Measurements from ENCODE around the gene FHIP2A.
"Not testable (repeated sequence)": the region's sequence is repeated elsewhere in the genome, so short reads cannot be mapped to it uniquely, and the experiment has no call there.

Gene FHIP2A, protein sequence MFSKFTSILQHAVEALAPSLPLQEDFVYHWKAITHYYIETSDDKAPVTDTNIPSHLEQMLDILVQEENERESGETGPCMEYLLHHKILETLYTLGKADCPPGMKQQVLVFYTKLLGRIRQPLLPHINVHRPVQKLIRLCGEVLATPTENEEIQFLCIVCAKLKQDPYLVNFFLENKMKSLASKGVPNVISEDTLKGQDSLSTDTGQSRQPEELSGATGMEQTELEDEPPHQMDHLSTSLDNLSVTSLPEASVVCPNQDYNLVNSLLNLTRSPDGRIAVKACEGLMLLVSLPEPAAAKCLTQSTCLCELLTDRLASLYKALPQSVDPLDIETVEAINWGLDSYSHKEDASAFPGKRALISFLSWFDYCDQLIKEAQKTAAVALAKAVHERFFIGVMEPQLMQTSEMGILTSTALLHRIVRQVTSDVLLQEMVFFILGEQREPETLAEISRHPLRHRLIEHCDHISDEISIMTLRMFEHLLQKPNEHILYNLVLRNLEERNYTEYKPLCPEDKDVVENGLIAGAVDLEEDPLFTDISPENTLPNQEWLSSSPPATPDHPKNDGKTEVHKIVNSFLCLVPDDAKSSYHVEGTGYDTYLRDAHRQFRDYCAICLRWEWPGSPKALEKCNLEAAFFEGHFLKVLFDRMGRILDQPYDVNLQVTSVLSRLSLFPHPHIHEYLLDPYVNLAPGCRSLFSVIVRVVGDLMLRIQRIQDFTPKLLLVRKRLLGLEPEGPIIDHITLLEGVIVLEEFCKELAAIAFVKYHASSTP

GRCh38 chr10:114821293-114821914 is at the start of gene FHIP2A:
Gene FHIP2A, plus strand, starts transcription at chr10:114821780. Its CDS starts 299 bp downstream, at chr10:114822079.
- peak; percentile 74 to 85 for DNase-seq

GRCh38 chr10:114772496-114773196 is 48.9 kb upstream of the FHIP2A start:
- no peak for DNase-seq

DNA sequence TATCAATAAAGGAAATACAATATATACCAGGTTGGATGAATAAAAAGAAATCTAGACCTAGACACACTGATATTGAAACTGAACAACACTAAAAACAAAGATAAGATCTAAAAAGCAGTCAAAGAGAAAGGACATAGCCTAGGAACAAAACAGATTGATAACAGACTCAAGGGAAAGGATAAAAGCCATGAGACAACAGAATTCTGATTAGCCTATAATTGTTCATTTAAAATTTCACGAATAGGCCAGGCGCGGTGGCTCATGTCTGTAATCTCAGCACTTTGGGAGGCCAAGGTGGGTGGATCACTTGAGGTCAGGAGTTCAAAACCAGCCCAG is 48.4 kb upstream of the FHIP2A start:
- DNase-seq = no peak

DNA sequence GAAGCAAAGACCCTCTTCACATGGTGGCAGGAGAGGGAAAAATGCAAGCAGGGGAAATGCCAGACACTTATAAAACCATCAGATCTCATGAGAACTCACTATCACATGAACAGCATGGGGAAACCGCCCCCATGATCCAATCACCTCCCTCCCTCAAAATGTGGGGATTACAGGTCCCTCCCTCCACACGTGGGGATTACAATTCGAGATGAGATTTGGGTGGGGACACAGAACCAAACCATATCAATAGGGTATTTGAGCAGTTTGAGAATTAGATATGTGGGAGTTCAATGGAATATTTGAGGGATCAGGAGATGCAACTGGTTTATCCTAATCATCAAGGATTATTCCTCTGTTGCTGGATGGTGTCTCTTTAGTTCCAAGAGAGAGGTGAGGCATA is 46.5 kb upstream of the FHIP2A start:
- not testable (repeated sequence) for DNase-seq

GRCh38 chr10:114777415-114777814 is 44.2 kb upstream of the FHIP2A start:
- no peak for DNase-seq

- DNase-seq = no peak
Measured at GRCh38 chr10:114779803-114780576, 41.6 kb upstream of the FHIP2A start.

GRCh38 chr10:114780577-114781184 is 40.9 kb upstream of the FHIP2A start:
- no peak for DNase-seq

DNA sequence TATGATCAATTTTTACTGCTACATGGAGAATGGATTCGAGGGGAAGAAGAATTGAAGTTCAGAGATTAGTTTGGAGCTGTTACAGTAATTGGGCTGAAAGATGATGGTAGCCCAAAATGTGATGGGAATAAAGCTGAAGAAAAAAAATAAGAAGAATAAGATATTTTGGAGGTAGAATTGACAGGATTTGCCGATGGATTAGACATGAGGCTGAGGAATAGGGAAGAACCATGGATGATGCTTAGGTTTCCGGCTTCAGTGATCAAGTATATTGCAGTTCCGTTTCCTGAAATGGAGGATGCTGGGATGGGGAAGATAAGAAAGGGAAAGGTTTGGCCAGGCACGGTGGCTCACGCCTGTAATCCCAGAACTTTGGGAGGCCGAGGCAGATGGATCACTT is 38.9 kb upstream of the FHIP2A start:
- DNase-seq = no peak

GRCh38 chr10:114783686-114784085 is 37.9 kb upstream of the FHIP2A start:
- DNase-seq = no peak

DNA sequence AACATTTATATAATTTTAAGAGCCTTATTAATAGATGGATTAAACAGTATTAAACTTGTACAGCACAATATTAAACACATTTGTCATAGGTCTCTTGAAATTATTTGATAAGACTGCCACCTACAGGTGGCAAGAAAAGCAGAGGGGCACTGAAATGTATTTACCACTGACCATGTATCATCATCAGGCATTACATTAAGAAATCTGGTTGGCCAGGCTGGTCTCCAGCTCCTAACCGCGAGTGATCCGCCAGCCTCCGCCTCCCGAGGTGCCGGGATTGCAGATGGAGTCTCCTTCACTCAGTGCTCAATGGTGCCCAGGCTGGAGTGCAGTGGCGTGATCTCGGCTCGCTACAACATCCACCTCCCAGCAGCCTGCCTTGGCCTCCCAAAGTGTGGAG is 35.1 kb upstream of the FHIP2A start:
- not testable (repeated sequence) for DNase-seq

DNA sequence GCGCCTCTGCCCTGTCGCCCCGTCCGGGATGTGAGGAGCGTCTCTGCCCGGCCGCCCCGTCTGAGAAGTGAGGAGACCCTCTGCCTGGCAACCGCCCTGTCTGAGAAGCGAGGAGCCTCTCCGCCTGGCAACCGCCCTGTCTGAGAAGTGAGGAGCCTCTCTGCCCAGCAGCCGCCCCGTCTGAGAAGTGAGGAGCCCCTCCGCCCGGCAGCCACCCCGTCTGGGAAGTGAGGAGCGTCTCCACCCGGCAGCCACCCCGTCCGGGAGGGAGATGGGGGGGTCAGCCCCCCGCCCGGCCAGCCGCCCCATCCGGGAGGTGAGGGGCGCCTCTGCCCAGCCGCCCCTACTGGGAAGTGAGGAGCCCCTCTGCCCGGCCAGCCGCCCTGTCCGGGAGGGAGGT is 34.4 kb upstream of the FHIP2A start:
- DNase-seq = not testable (repeated sequence)

DNA sequence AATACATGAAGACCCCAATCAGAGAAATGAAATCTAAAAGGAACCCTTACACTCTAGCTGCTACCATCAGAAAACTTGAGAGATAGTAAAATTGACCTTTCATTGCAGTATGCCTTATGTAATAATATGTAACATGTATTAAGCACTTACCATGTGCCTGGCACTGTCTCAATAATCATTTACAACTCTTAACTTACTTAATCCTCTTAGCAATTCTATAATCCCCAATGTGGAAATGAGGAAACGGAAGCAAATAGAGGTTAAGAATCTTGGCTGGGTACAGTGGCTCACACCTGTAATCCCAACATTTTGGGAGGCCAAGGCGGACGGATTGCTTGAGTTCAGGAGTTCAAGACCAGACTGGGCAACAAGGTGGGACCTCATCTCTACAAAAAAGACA is 29.8 kb upstream of the FHIP2A start:
- no peak for DNase-seq

DNA sequence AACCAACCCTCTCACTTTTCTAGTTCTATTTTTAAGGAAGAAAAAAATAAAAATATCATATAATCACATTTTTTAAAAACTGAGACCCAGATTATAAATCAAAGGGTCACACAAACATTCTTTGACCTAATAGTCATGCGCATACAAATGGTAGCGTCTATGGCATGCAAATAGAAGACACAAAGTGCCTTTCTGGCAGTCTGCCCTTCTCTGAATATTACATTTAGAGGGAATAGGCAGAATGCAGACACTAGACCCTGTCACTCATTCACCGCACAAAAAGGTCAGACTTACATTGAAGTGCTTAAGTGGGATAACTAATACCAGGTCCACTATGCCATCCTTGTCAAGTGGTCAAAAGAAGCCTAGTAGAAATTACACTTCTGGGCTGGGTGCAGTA is 26.5 kb upstream of the FHIP2A start:
- DNase-seq = no peak

GRCh38 chr10:114800361-114800760 is 21.2 kb upstream of the FHIP2A start:
- DNase-seq = no peak

GRCh38 chr10:114801411-114801813 is 20.2 kb upstream of the FHIP2A start:
- DNase-seq = no peak

GRCh38 chr10:114802177-114802576 is 19.4 kb upstream of the FHIP2A start:
- DNase-seq = no peak

GRCh38 chr10:114806562-114807391 is 14.8 kb upstream of the FHIP2A start:
- no peak for DNase-seq

DNA sequence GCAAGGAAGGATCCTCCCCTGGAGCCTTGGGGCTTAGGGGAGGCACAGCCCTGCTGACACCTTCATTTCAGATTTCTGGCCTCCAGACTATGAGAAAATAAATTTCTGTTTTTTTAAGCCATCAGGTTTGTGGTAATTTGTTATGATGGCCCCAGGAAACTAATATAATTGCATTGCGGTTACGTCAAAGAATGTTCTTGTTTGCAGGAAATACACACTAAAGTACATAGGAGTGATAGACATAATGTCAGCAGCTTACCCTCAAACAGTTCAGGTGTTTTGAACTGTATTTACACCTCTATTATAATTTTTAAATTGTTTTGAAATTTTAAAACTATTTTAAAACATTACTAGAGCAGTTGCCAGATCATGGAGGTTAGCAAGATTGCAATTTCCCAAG is 12.6 kb upstream of the FHIP2A start:
- DNase-seq = no peak

DNA sequence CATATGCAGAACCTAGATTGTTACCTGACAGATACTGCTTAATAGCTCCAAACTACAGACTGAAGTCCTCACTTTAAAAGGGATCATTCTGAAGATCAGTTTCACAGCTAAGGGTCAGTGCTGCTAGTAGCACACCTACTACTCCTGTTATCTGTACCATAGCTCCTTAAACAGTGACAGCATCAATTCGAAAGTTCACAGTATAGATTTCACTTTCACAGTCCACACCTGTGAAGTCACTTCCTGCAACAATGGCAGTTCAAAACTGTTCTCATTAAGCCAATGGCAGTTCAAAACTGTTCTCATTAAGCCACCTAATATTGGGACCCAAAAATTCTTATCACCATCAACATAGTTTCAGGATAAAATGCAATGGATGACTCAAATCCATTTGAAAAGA is 10.7 kb upstream of the FHIP2A start:
- DNase-seq = no peak

GRCh38 chr10:114811862-114812261 is 9.7 kb upstream of the FHIP2A start:
- no peak for DNase-seq

DNA sequence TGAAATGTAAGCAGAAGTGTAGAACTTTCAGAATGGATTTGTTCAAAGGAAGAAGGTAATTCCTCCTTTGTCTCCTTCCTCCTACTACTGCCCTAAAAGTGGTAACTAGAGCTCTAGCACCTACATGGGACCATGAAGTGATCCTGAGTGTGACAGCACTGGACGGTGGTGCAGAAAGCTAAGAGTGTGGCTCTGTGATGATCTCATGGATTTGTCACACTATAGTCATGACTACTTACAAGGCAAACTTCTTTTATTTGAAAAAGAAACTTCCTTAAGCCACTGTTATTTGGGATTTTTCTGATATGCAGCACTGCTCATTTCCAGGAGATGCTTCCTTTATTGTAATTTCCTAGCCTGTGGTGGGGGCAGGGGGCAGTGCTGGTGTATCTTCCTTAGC is 5.8 kb upstream of the FHIP2A start:
- DNase-seq = no peak
